HUDEP-2 (cell line): ENCODE measurements around the gene TEKT3.

Experiments used
- DNase-seq, 76 experiments: peaks; one replicate each; lab custom pipeline; 2025; ENCODE audit not compliant: unreplicated experiment in 76 of 76; lab: John Stamatoyannopoulos, UW

TEKT3 gene

DNA sequence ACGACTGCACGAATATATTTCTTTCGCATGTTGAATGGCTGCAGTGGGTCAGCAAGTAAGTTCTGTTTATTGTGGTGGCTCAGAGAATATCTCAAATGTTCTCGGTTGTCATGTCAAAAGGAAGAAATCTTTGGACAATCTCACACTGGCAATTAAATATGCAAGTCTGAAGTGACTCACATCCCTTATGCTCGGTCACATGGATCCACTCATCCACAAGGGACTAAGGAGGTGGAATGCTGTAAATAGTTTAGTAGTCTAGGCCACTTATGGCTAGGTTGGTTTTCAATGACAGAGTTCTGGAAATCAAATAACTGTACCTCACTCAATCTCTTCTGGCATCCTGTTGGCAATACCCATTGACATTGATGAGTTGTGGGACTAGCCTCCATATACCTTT is 43.2 kb downstream of the TEKT3 start:
- no peak for DNase-seq

DNA sequence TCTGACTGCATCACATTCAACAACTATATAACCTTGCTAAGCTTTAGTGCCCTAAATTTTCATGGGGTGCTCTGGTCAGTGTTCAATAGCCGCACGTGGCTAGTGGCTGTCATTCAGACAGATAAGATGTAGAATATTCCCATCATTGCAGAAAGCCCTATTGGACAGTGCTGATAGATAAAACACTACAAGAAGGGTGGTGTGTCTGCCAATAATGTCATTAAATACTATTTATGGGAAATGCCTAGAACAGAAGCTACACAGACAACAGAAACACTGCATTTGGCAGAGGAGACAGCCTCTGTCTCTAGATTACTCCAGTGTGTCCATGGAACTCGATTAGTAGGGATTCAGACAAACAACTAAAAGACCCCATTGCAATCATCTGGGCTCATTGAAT is 47.8 kb downstream of the TEKT3 start:
- DNase-seq = no peak

DNA sequence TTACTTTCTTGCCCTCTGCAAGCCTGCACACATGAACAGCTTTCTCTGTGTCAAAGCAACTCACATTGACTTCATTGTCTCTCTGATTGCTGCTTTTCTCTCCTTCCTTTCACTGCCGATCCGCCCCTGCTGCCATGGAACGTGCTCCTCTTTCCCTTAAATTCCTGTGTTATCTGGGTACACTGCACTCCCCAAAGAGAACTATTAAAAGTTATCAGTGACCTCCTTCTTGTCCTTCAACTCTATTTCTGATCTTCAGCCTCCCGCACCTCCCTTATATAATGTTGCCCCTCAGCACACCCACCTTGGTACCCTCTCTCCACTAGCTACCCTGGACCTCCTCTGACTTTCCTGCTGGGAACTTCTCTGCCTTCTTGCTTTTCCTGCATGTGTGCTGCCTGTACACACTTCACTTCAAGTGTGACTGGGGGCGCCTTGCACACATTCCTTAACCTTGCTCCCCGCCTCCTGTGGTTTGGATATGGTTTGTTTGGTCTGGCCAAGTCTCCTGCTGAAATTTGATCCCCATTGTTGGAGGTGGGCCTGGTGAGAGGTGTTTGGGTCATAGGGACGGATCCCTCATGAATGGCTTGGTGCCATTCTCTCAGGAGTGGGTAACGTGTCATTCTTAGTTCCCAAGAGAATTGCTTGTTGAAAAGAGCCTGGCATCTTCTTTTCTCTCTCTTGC is 49.6 kb downstream of the TEKT3 start:
- no peak for DNase-seq

DNA sequence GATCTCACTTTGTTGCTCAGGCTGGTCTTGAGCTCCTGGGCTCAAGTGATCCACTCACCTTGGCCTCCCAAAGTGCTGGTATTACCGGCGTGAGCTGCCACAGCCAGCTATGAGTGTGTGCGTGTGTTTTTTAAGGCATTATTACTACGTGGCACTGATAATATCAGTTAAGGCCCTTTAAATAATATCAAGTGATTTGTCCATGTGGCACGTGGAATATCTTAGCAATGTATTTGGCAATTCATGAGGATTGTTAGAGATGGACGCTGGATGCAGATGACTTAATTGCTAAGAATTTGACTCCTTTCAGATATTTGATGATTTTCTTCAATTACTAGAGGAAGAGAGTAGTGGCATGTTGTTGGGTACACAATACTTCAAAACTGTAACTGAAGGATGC is 50.8 kb downstream of the TEKT3 start:
- no peak for DNase-seq

DNA sequence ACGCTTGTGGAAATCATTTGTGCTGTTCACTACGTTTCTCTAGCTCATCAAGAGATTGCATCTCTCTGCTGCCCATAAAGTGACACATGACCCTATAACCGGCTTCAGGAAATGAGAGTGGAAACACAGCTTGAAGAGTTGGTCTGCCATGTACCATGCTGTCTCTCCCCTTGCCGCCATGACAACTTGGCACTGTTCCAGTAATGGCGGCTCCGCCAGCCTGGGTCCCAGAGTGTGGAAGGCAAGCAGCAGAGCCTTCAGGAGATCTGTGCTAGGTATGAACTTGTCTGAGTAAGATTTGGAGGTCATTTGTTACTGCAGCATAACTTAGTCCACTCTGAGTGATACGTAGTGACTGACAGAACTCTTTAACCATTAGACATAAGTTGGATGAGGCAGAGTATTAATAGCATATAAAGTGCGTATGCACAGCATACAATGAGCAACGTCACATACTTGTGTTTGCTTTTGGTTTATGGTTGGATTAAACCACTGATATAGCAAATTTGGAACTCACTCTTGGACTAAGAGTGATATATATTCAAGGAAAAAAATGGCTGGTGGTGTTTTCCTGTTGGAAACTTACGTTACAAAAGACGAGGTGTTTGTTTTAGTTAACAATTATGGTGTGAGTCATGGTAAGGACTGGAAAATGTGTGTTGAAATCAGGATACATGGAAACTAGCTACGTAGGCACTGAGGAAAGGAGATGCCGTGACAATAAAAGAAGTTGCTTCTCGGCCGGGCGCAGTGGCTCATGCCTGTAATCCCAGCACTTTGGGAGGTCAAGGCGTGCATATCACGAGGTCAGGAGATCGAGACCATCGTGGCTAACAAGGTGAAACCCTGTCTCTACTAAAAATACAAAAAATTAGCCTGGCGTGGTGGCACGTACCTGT is 51.9 kb downstream of the TEKT3 start:
- DNase-seq = no peak

DNA sequence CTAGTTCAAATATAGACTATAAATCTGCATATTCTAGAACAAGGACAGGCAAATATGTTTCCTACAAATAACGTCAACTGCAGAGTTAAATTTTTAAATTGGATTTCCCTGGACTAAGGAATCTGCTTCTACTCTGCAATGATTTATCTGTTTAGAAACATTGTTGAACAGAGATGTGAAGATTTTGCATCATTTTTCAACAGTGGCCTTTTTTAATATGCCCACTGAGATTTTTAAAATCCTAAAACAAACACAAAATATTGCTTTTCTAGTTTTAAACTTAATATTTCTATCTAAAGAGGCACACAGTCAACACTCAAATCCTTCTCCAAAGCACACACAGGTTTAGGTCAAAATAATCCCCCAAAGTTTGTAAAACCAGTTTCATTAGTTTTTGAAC is 52.5 kb downstream of the TEKT3 start:
- no peak for DNase-seq

DNA sequence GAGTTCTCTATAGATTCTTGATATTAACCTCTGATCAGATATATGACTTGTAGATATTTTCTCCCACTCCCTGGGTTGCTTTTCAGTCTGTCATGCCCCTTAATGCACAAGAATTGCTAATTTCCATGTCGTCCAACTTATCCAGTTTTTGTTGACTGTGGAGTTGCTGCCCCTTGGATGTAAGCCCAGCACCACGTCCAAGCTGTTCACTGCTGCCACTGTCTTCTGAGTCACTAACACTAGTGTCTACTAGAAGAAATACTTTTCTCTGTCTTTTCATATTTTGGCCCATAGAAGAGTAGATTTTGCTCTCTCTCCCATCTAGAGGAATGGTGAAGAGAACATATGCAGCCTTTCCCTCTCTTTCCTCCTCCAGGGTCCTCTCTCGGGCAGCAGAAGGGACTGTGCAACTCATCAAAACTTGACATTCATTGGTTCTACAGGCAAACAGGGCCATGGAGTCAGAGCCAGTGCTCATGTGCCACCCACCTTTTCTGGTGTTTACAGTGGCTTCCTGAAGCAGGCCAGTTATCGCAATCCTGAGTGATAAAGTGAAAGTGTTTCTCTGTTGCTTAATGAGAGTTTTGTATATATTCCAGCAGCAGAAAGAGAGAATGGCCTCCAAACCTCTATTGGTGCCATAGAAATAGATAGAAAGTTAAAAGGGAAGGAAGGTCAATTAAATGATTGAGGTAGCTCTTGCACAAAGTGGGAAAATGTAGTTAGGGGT is 53.7 kb downstream of the TEKT3 start:
- DNase-seq = no peak

DNA sequence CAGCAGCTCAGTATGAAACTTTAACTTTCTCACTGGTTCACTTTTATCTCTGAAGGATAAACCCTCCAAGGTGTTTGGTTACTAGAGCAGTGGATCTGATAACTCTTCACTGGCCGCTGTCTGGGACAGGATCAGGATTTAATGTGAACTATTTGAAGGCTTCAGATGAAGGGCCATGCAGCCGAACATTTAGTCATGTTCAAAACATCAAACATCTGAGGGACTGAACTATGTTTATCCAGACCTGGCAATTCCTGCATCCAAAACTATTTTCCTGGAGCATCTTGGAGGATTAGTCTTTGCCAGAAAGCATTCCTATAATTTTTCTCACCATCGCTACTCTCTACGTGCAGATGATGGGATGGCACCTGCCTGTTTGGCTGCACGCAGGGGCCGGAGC is 55.9 kb downstream of the TEKT3 start:
- no peak for DNase-seq

DNA sequence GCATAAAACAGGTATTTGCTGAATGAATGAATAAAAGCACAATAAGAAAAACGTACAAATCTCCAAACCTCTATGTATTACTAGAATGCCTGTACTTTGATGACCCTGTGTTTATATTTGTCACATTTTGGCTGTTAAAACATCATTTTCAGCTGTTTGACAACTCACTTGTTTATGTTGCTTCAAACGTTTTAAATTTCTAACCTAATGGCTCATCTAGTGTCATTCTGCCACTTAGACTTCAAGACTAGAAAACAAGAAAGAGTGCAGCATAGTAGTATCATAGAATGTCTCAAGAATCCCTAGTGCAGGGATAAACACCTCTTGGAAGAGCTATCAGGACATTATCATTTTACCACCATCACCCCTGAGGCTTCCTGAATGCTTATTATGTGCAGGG is 56.9 kb downstream of the TEKT3 start:
- no peak for DNase-seq

DNA sequence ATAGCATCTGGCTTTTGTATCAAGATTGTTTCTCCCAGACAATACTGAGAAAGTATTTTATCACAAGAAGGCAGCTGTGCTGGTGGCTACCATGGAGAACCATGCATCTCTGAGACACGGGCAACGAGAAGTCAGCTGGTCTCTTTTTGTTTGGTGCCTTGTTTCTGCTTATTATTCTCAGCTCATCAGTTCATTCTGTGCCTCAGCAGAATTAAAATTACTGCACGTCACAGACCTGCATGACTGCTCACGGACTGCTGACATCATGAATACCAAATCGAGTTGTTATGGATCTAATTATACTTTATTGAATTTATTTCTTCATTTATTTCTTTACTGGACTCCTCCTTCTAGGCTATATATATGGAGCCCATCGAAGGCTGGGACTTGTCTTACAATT is 57.3 kb downstream of the TEKT3 start:
- DNase-seq = no peak

DNA sequence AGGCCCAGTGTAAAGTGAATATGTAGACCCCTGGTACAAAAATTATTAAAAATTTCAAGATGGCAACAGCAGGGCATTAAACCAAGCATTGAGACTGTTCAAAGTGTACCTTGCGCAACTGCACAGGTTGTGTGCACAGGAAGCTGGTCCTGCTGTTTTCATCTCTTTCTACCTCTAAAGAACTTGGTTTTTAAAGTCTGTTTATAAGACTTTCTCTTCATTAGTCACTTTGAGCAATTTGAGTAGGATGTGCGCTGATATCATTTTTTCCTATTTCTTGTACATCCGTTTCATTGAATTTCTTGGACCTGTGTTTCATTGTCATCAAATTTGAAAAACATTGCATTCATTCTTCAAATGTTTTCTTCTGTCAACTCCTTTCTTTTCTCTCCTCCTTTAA is 59.5 kb downstream of the TEKT3 start:
- no peak for DNase-seq

DNA sequence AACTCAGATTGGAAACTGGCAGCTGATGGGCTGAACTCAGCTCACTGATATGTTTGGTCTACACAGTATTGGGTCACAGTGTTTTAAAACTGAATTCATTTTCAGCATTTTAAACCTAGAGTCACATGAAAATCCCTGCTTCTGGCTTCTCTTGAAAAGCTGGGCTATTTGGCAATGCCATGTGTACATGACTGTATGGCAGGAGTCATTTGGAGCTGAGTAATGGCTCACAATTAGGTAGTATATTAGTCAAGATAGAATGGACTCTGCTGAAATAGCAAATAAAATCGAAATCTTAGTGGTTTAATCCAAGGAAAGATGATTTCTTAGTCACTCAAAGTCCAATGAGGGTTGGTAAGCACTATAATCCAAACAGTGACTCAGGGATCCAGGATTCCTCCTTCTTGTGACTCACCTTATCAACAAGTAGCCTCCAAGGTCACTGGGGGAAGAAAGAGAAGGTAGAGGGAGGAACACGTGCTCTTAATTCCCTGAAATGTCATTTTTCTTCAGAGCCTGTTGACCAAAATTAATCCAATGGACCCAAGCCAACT is 62.4 kb downstream of the TEKT3 start:
- no peak for DNase-seq

DNA sequence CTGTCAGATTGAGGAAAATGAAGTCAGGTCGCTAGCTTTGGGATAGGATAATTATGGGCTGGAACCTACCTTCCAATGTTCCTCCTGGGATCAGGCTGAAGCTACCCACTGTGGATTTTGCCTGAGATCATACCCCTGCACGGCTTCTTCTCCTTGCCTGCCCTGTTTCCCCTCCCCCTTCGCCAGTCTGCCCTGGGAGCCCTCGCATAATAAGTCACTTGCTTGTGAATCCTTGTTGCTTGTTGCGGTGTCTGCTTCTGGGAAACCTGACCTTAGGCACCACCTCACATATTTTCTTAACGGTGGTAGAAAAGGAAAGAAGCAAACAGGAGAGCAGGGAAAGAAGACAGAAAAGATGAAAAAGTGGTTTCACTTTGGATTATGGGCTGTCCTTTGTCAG is 63.0 kb downstream of the TEKT3 start:
- no peak for DNase-seq

DNA sequence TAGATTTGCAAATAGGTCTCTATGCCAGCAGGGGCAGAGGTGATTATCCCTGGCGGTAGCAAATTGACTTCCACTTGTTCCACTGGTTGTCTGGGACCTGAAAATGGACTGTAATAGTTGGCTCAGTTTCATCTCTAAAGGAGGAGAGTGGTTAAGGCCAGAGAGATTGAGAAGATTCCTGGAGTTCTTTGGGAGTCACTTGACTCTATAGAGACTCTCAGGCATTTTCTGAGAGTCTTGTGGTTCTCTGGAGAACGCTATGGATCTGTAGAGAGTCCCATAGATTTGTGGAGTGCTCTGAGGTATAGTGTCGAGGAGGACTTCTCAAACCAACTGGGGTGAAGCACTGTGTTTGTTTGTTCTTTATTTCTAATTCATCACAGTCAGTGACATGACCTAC is 67.4 kb downstream of the TEKT3 start:
- DNase-seq = no peak

DNA sequence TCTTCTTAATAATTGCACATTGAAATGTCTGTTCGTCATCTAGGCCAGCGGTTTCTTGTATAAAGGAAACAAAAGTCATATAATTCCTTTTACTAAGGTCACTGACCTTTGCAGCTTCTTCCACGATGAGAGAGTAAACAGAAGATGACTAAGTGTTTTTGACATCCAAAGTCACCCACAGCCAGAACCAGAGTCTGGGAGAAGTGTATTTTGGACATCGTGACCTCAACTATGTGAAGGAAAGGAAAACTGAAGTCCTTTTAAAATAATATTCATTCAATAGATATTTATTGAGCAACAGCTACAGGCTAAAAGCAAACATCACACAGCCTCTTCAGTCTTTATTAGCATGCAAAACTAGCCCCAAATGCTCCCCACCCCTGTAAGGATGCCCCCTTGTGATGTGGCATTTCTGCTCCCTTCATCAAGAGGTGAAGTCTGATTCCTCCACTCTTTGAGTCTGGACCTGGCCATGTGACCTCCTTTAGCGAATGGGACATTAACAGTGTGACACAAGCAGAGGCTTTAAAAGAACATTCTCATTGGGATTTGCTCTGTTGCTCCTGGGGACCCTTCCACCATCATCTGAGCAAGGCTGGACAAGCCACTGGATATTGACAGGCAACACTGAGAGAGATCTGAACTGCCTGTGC is 68.1 kb downstream of the TEKT3 start:
- DNase-seq = no peak

DNA sequence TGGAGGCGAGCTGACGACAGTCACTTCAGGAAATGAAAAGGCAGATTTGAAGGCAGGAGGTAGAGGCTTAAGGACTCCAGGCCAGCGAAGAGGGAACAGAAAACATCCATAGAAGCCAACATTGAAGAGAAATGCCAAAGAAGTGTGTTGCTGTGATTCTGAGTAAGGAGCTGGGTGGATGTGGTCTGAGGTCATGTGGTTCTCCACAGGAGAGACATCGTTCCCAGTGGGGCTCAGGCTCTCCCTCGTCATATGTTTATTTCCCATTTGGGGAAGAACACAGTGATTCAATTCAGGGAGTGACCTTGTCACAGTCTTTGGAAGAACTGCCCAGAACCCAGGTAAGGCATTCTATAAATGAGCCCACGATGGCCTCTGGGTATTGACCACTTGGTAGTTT is 69.7 kb downstream of the TEKT3 start:
- no peak for DNase-seq

DNA sequence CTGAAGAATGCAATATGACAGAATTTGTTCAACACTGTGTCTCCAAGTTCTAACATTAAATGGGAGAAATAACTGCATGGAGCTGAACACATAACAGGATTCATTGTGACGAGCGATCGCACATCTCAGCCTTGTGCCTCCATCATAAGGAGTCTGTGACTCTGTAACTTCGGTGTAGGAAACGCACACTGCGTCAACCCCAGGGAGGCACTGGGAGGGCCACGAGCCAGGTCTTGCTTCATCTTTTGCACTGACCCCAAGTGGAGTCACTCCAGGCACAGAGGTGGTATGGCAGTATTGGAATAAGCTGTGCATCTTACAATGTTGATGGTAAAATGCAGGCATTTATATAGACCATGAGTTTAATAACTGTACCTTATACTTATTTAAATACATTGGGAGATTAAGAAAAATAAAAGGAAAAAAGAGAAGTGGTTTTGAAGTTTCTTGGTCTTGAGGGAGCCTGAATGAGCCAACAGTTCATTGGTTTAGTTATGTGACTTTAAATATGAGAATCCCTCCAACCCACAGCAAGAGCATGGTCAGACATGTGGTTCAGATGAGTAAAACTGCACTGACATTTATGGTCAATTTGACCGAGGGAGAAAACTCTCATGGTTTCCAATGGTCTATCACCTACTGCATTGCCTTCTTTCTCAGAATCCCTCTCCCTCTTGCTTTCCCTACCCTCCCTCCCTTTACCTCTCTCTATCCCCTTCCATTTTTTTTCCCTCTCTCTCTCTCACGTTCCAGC is 70.6 kb downstream of the TEKT3 start:
- DNase-seq = no peak

DNA sequence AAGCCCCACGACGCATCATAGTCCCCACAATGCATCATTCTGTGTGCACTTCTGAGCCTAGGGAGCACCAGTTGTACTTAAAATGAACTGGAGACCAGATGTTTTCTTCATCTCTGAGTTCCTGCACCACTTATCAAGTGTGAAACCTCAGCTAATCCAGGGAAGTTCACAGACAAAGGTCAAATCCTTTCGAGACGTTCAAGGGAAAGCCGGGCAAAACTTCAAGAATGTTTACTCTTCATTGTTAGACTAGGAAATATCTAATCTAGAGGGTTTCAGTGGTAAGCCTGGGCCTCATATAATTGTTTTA is 71.7 kb downstream of the TEKT3 start:
- DNase-seq = no peak

DNA sequence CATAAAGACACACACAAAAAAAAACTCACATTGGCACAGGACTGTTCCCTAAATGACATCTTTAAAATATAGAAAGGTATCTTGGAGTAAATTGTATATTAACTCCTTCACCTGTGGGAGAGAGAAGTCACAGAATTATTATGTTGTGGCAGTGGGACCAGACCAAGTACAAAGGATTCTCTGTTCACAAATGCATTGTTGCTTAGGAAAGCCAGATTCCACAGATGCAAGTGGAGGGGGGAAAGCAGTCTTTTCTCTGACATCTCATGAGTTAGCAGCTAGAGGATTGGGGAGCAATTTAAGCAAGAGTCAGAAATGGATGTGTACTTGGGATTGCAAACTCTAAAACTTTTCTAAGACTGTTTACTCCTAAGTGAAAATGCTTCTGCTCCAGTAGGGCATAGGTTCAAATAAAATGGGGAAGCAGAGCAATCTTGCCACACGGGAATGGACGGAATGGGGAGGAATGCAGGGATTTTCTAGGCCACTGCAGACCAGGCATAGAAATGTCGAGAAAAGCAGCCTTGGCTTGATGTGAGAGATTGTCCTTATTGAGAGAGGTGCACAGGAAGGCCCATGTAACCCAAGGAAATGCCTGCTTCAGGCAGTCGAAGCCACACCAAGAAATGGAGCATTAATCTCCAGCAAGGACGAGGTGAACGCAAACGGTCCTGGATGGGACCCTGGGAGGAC is 72.2 kb downstream of the TEKT3 start:
- no peak for DNase-seq

DNA sequence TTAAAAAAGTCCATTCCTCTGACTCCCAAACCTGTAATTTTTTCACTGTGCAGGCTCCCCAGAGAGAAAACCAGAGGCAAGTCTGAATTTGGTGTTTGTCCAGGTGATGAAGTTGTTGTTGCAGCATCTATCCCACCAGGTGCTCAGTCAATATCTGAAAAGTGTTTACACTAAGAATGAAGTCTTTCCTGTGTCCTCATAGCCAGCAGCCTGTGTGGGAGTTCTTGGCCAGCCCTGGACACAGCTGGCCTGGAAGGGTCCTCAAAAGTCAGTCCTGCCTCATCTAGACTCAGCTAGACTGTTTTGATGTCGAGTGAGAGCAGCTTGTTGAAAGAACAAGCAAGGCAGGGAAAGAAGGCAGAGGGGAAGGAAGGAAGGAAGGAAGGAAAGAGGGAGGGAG is 72.9 kb downstream of the TEKT3 start:
- DNase-seq = no peak
